Vagina (tissue), 2 donors: Measurements from ENCODE around the gene FAM110D.

Experiments
- POLR2A ChIP-seq, 2 donors: fragments of 450-650 bp; IDR thresholded peaks; one replicate each; pipeline ENCODE4 v1.6.1; 2017; ENCODE audit warnings: antibody characterized with exemption in 2 of 2, mild to moderate bottlenecking in 2 of 2, moderate library complexity in 2 of 2
- TF ChIP-seq, protein P1 (sequence below), 3 experiments: fragments of 450-650 bp in 2 of 3; fragments of 200-600 bp in 1 of 3; sonication (generic) in 1 of 3; IDR thresholded peaks; one replicate each; pipeline ENCODE4 v1.5.1; 2017 to 2019; ENCODE audit warnings: antibody characterized with exemption in 3 of 3, mild to moderate bottlenecking in 2 of 3, moderate library complexity in 2 of 3

DNA sequence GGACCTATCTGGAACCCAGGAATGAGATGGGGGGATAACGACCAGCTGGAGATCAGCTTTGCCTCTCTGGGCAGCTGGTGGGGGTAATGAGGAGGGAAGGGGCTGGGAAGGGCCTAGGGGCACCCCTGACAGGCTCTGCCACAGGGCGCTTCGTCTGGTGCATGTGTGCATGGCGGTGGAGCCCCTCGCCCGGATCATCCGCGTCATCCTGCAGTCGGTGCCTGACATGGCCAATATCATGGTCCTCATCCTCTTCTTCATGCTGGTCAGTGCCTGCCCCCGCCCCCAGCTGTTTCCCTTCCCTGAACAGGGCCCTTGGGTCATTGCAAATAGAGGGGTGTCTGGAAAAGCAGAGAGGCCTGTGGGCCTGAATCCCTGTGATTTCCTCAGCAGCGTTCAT lies 38.9 kb downstream of the FAM110D start:
- TF ChIP-seq, protein P1, sequence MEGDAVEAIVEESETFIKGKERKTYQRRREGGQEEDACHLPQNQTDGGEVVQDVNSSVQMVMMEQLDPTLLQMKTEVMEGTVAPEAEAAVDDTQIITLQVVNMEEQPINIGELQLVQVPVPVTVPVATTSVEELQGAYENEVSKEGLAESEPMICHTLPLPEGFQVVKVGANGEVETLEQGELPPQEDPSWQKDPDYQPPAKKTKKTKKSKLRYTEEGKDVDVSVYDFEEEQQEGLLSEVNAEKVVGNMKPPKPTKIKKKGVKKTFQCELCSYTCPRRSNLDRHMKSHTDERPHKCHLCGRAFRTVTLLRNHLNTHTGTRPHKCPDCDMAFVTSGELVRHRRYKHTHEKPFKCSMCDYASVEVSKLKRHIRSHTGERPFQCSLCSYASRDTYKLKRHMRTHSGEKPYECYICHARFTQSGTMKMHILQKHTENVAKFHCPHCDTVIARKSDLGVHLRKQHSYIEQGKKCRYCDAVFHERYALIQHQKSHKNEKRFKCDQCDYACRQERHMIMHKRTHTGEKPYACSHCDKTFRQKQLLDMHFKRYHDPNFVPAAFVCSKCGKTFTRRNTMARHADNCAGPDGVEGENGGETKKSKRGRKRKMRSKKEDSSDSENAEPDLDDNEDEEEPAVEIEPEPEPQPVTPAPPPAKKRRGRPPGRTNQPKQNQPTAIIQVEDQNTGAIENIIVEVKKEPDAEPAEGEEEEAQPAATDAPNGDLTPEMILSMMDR (IDR thresholded peaks at IDR 0.05), result no peak
- no peak for TF ChIP-seq POLR2A (IDR thresholded peaks at IDR 0.05)
